SH-SY5Y (cell line): Measurements from ENCODE around the gene IL25.

ENCODE experiments used
- GATA2 ChIP-seq: IDR thresholded peaks from 2 replicates; pipeline ENCODE4 v1.6.1; 2011; ENCODE audit warnings: mild to moderate bottlenecking, low read depth, low read length
- GATA3 ChIP-seq: IDR thresholded peaks from 2 replicates; pipeline ENCODE4 v1.6.1; 2011; ENCODE audit warnings: low read depth, mild to moderate bottlenecking, low read length, moderate library complexity

DNA sequence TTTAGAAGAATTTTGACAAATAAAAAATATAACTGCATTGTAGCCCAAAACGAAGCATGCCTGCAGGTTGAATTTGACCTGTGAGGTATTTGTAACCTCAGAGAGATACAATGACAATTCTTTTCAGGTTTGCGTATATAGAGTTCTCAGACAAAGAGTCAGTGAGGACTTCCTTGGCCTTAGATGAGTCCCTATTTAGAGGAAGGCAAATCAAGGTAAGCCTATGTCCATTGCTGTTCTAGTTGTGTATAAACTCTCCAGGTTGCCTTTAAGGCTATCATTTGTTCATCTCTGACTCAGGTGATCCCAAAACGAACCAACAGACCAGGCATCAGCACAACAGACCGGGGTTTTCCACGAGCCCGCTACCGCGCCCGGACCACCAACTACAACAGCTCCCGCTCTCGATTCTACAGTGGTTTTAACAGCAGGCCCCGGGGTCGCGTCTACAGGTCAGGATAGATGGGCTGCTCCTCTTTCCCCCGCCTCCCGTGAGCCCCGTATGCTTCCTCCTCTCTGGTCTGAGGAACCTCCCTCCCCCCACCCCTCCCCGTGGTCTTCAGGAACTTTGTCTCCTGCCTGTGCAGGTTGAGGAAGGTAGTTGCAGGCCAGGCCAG, 48.7 kb upstream of the IL25 start:
- TF ChIP-seq GATA2 (no peak), GATA3 (no peak)
